NOMO-1 (cell line): ENCODE results near the gene JHY.

ENCODE experiments used
- DNase-seq, 2 experiments: peaks; one replicate each; lab custom pipeline; 2025; ENCODE audit not compliant: unreplicated experiment in 2 of 2; lab: John Stamatoyannopoulos, UW

Gene JHY

GRCh38 chr11:122869622-122870021, 12.9 kb upstream of the JHY start:
- DNase-seq: no peak

- no peak for DNase-seq
Measured at GRCh38 chr11:122871302-122871701, 11.3 kb upstream of the JHY start.

GRCh38 chr11:122872046-122872445, 10.5 kb upstream of the JHY start:
- no peak for DNase-seq

GRCh38 chr11:122874991-122875390, 7.6 kb upstream of the JHY start:
- DNase-seq: no peak

- DNase-seq: no peak
Measured at GRCh38 chr11:122877732-122878131, 4.8 kb upstream of the JHY start.

GRCh38 chr11:122879785-122880184, 2.8 kb upstream of the JHY start:
- no peak for DNase-seq

GRCh38 chr11:122882857-122883645, 492 bp downstream of the JHY start:
- peak; percentile 54 to 78 for DNase-seq

GRCh38 chr11:122883646-122883979, 1.1 kb downstream of the JHY start:
- no peak for DNase-seq

- no peak for DNase-seq
Measured at GRCh38 chr11:122888162-122888561, 5.6 kb downstream of the JHY start.

- peak; percentile 75 to 83 for DNase-seq
Measured at GRCh38 chr11:122893131-122893530, 10.6 kb downstream of the JHY start.

- no peak for DNase-seq
Measured at GRCh38 chr11:122895563-122895962, 13.0 kb downstream of the JHY start.

- DNase-seq: no peak
Measured at GRCh38 chr11:122897606-122898210, 15.1 kb downstream of the JHY start.

GRCh38 chr11:122898799-122899198, 16.2 kb downstream of the JHY start:
- no peak for DNase-seq

- DNase-seq: peak in 1 of 2 experiments; percentile 12
Measured at GRCh38 chr11:122900587-122901202, 18.1 kb downstream of the JHY start.

- no peak for DNase-seq
Measured at GRCh38 chr11:122902951-122903350, 20.4 kb downstream of the JHY start.

- peak in 1 of 2 experiments; percentile 5 for DNase-seq
Measured at GRCh38 chr11:122910775-122911174, 28.2 kb downstream of the JHY start.

- no peak for DNase-seq
Measured at GRCh38 chr11:122917311-122917710, 34.8 kb downstream of the JHY start.

GRCh38 chr11:122918734-122919133, 36.2 kb downstream of the JHY start:
- no peak for DNase-seq

GRCh38 chr11:122920579-122920978, 38.0 kb downstream of the JHY start:
- no peak for DNase-seq

GRCh38 chr11:122922893-122923292, 40.3 kb downstream of the JHY start:
- no peak for DNase-seq

GRCh38 chr11:122923302-122923701, 40.7 kb downstream of the JHY start:
- no peak for DNase-seq

GRCh38 chr11:122931510-122931909, 49.0 kb downstream of the JHY start:
- no peak for DNase-seq
